ENCODE measurements around the gene MCM5. TPM values are rescaled to one million over a fixed set of nuclear protein-coding genes. Genes with fewer than 3 reads are reported as not detected.

Gene MCM5
- total RNA-seq, 4 donors from 2014 or later = 16.5 to 102 (median 21.5) TPM

DNA sequence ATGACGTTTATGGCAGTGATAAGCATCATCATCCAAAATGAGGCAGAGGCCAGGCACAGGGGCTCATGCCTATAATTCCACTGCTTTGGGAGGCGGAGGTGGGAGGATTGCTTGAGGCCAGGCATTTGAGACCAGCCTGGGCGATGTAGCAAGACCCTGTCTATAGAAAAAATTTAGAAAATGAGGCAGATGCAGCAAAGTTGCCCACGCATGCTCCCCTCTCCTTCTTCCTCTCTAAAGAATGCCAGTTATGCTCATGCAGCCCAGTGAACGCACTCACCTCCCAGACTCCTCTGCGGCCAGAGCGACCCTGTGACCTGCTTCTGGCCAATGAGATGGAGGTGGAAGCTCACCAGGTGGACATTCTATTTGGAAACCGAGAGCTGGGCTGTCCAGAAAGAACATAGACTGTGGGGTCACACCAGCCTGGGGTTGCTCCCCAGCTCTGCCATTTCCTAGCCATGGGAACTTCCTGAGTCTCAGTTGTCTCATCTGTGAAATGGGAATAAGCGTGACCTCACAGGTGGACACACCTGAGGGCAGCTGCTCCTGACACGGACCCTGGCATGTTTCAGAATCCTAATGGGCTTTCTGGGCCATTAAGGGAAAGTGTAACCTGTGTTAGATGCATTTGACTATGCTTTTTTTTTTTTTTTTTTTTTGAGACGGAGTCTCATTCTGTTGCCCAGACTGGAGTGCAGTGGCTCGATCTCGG is 44.9 kb downstream of the MCM5 start:
- Histone ChIP-seq H3K27me3 (no peaks in the 10 kb centered on the region), H3K4me1 (peaks cover 0 to 4% (median 0%) of the 10 kb centered on the region in 4 donors), H3K36me3 (no peaks in the 10 kb centered on the region), H3K4me3 (no peak overlapping the region), H3K27ac (no peak overlapping the region), H3K9me3 (no peaks in the 10 kb centered on the region)
- TF ChIP-seq, protein P1, sequence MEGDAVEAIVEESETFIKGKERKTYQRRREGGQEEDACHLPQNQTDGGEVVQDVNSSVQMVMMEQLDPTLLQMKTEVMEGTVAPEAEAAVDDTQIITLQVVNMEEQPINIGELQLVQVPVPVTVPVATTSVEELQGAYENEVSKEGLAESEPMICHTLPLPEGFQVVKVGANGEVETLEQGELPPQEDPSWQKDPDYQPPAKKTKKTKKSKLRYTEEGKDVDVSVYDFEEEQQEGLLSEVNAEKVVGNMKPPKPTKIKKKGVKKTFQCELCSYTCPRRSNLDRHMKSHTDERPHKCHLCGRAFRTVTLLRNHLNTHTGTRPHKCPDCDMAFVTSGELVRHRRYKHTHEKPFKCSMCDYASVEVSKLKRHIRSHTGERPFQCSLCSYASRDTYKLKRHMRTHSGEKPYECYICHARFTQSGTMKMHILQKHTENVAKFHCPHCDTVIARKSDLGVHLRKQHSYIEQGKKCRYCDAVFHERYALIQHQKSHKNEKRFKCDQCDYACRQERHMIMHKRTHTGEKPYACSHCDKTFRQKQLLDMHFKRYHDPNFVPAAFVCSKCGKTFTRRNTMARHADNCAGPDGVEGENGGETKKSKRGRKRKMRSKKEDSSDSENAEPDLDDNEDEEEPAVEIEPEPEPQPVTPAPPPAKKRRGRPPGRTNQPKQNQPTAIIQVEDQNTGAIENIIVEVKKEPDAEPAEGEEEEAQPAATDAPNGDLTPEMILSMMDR (IDR thresholded peaks at IDR 0.05) = no peak
- peak in 1 of 3 donors; percentile 39 for DNase-seq

DNA sequence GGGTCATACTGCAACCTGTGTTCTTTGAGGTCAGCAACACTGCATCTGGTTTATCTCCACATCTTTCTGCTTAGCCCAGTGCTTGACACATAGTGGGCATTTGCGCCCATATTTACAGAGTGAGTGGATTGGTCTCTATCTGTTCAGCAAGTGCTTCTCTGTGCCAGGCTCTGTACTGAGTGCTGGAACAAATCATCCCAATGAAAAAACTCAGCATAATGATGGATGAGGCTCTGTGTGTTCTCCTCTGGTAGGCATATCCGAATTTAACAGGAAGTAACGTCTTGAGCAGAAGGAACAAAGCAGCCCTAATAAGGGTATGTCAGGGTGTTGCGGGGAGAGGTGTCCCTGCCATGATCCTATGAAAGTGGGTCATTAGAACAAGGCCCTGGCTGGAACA is 46.0 kb downstream of the MCM5 start:
- peaks cover 0 to 4% (median 0%) of the 10 kb centered on the region in 4 donors for H3K4me1 ChIP-seq
- TF ChIP-seq, protein P1 (IDR thresholded peaks at IDR 0.05) = no peak
- TF ChIP-seq POLR2A (IDR thresholded peaks at IDR 0.05) = no peak
- no peaks in the 10 kb centered on the region for H3K36me3 ChIP-seq
- DNase-seq = no peak
- H3K27me3 ChIP-seq = no peaks in the 10 kb centered on the region
- peak overlapping the region in 1 of 4 donors; percentile 42 for H3K27ac ChIP-seq
- H3K9me3 ChIP-seq = no peaks in the 10 kb centered on the region
- H3K4me3 ChIP-seq = no peak overlapping the region

DNA sequence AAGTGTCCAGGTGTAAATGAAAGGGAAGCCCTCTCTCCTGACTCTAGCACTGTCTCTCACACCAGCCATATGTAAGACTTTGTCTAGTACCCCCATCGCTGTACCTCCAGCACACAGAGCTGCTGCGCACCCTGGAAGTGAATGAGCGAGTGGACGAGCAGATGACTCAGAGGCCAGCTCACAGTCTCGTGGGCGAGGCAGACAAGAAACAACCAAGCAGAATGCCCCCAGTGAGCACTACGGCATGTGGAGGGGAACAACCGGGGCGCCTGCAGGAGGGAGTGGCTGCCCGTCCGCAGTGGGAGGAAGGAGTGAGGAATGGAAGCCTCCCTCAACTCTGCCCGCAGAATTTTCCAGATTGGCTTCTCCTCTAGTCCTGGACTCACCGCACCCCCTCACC is 46.4 kb downstream of the MCM5 start:
- H3K36me3 ChIP-seq = no peaks in the 10 kb centered on the region
- H3K4me1 ChIP-seq = peaks cover 0 to 4% (median 0%) of the 10 kb centered on the region in 4 donors
- peak in 2 of 3 donors; percentile 48 to 54 for DNase-seq
- TF ChIP-seq, protein P1 (IDR thresholded peaks at IDR 0.05) = no peak
- TF ChIP-seq POLR2A (IDR thresholded peaks at IDR 0.05) = no peak
- H3K9me3 ChIP-seq = no peaks in the 10 kb centered on the region
- no peak overlapping the region for H3K4me3 ChIP-seq
- no peaks in the 10 kb centered on the region for H3K27me3 ChIP-seq
- peak overlapping the region in 1 of 4 donors; percentile 42 for H3K27ac ChIP-seq

DNA sequence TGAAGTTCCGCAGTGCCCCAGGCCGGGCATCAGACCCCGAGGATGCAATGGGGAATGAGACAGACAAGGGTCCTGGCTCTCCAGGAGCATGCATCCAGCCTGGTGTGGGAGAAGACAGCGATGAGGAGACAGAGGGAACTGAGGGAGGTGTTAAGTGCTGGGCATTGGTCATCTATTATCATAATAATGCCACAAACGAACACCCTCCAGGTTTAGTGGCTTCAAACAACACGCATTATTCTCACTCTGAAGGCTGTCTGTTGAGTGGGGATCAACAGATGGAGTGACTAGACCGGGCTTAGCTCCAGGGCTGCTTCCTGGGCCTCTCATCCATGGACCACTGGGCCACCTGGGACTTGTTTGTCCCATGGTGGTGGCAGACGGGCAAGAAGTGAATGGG is 48.6 kb downstream of the MCM5 start:
- DNase-seq = no peak
- H3K27ac ChIP-seq = peak overlapping the region in 1 of 4 donors; percentile 42

DNA sequence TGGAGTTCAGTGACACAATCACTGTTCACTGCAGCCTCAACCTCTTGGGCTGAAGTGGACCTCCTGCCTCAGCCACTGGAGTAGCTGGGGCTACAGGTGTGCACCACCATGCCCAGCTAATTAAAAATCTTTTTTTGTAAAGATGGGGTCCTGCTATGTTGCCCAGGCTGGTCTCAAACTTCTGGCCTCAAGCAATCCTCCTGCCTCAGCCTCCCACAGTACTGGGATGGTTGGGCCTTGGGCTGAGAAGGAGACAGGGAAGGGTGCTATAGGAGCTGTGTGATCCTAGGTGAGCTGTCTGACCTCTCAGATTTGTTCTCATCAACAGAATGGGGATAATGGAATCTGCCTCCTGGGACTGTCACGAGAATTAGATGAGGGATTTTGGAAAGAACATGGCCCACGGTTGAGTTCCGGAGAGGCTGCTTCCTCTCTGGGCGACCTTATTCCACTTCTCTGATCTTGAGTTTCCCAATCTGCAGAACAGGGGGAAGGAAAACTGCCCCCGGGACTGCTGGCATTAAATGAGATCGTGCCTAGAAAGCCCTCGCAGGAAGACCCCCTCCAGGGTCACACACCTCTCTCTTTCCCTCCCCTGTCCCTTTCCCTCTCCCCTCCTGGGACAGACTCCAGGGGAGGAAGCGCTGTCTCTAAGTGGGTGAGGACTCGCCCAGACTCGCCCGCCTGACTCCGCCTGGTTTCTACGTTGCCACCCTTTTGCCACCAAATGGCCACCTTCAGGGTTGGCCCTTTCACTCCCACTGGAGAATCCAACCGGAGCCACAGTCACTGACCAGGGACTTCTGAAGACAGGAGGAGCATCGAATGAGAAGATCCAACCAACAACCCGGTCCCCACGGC is 50.1 kb downstream of the MCM5 start:
- no peaks in the 10 kb centered on the region for H3K27me3 ChIP-seq

More for the DNA sequence above, 48.6 kb downstream of the MCM5 start:
- Histone ChIP-seq H3K9me3 (no peaks in the 10 kb centered on the region), H3K36me3 (no peaks in the 10 kb centered on the region), H3K27me3 (no peaks in the 10 kb centered on the region), H3K4me1 (peaks cover 0 to 9% (median 4%) of the 10 kb centered on the region in 4 donors), H3K4me3 (no peak overlapping the region)
- no peak for TF ChIP-seq POLR2A (IDR thresholded peaks at IDR 0.05)
- TF ChIP-seq, protein P1 (IDR thresholded peaks at IDR 0.05) = no peak

More for the DNA sequence above, 50.1 kb downstream of the MCM5 start:
- H3K4me1 ChIP-seq = peaks cover 0 to 9% (median 4%) of the 10 kb centered on the region in 4 donors
- peak in 1 of 3 donors; percentile 31 for DNase-seq
- H3K9me3 ChIP-seq = no peaks in the 10 kb centered on the region
- no peaks in the 10 kb centered on the region for H3K36me3 ChIP-seq
- H3K4me3 ChIP-seq = no peak overlapping the region
- no peak overlapping the region for H3K27ac ChIP-seq
- TF ChIP-seq, protein P1 (IDR thresholded peaks at IDR 0.05) = no peak
- TF ChIP-seq POLR2A (IDR thresholded peaks at IDR 0.05) = no peak
